HepG2 (cell line): ENCODE results near the gene HHIPL1. TPM values are rescaled to one million over a fixed set of nuclear protein-coding genes. Genes with fewer than 3 reads are reported as not detected.

Source experiments
- ARID4A ChIP-seq: sonication (generic); formaldehyde crosslinking; IDR thresholded peaks from 2 replicates; pipeline ENCODE4 v1.5.0; 2020; ENCODE audit warnings: mild to moderate bottlenecking, missing genetic modification reagents, borderline replicate concordance
- BORCS8-MEF2B ChIP-seq: sonication (generic); formaldehyde crosslinking; IDR thresholded peaks from 2 replicates; pipeline ENCODE4 v1.8.0; 2022; ENCODE audit warnings: mild to moderate bottlenecking, missing genetic modification reagents
- DRAP1 ChIP-seq: IDR thresholded peaks from 2 replicates; pipeline ENCODE4 v1.6.1; 2016; ENCODE audit warnings: missing genetic modification reagents, missing compliant biosample characterization
- FOSL1 ChIP-seq: sonication (generic); formaldehyde crosslinking; IDR thresholded peaks from 2 replicates; pipeline ENCODE4 v1.9.0; 2021; ENCODE audit warnings: missing genetic modification reagents, borderline replicate concordance
- JARID2 ChIP-seq: sonication (generic); formaldehyde crosslinking; IDR thresholded peaks from 2 replicates; pipeline ENCODE4 v1.8.1; 2023; ENCODE audit warnings: missing genetic modification reagents, inconsistent platforms; ENCODE audit not compliant: insufficient replicate concordance
- LBX2 ChIP-seq: sonication (generic); formaldehyde crosslinking; IDR thresholded peaks from 2 replicates; pipeline ENCODE4 v1.5.0; 2020; ENCODE audit warnings: missing genetic modification reagents, mild to moderate bottlenecking, borderline replicate concordance
- PCBP1 ChIP-seq: fragments of 200-400 bp; formaldehyde crosslinking; IDR thresholded peaks from 2 replicates; pipeline ENCODE4 v1.6.1; 2017; ENCODE audit warnings: mild to moderate bottlenecking, low read depth, low read length, borderline replicate concordance
- RXRA ChIP-seq: sonication (generic); formaldehyde crosslinking; IDR thresholded peaks from 2 replicates; pipeline ENCODE4 v1.5.1; 2020; ENCODE audit warnings: missing genetic modification reagents
- SAP130 ChIP-seq: IDR thresholded peaks from 2 replicates; pipeline ENCODE4 v1.6.1; 2016; ENCODE audit warnings: low read depth
- SP5 ChIP-seq: IDR thresholded peaks from 2 replicates; pipeline ENCODE4 v1.6.1; 2016; ENCODE audit warnings: low read depth, borderline replicate concordance
- ZNF761 ChIP-seq: sonication (generic); formaldehyde crosslinking; conservative IDR thresholded peaks from 2 replicates; pipeline ENCODE4 v1.4.0; 2020; ENCODE audit warnings: mild to moderate bottlenecking, missing genetic modification reagents
- polyA plus RNA-seq, 8 experiments: library from polyadenylated mRNA; depleted of rRNA in 3 of 8; stranded (reverse) in 7 of 8; unstranded in 1 of 8; fragments of >200 nt; fragmentation: Illumina TruSeq in 4 of 8; extraction: Trizol in 4 of 8; gene quantifications; 2 replicates each; pipeline versions ENCODE4 v1.2.1 to v1.2.3, GENCODE V29; 2011 to 2016; ENCODE audit warnings: low read depth in 4 of 8, missing spikeins in 1 of 8, mixed read lengths in 1 of 8; ENCODE audit not compliant: insufficient read depth in 1 of 8
- total RNA-seq, 5 experiments: library from RNA; depleted of rRNA; stranded (reverse); fragments of >200 nt; fragmentation: Illumina TruSeq; extraction: Trizol; gene quantifications; 2 replicates each; pipeline ENCODE4 v1.2.3, GENCODE V29; 2016; ENCODE audit warnings: low read depth in 1 of 5

Gene HHIPL1
- total and polyA plus RNA-seq, 2 of the 13 experiments (the other 11 are each of a cell fraction or from before 2014, with no cell fraction given): not detected

- TF ChIP-seq ARID4A (CRISPR knock-in tag) (0 out of 2 replicates have a peak, but pooled peaks have one; percentile 13), DRAP1 (CRISPR knock-in tag) (no peak), SP5 (0 out of 2 replicates have a peak, but pooled peaks have one; percentile 33), PCBP1 (no peak), FOSL1 (CRISPR knock-in tag) (no peak), LBX2 (CRISPR knock-in tag) (no peak), SAP130 (CRISPR knock-in tag) (no peak), RXRA (CRISPR knock-in tag) (no peak), ZNF761 (no peak), BORCS8-MEF2B (CRISPR knock-in tag) (no peak), JARID2 (CRISPR knock-in tag) (no peak)
- TF ChIP-seq, all 625 proteins: peak for 21
Observed at GRCh38 chr14:99671235-99672224, 26.6 kb downstream of the HHIPL1 start (continued).
